ENCODE data around the gene CREB5.

DNA sequence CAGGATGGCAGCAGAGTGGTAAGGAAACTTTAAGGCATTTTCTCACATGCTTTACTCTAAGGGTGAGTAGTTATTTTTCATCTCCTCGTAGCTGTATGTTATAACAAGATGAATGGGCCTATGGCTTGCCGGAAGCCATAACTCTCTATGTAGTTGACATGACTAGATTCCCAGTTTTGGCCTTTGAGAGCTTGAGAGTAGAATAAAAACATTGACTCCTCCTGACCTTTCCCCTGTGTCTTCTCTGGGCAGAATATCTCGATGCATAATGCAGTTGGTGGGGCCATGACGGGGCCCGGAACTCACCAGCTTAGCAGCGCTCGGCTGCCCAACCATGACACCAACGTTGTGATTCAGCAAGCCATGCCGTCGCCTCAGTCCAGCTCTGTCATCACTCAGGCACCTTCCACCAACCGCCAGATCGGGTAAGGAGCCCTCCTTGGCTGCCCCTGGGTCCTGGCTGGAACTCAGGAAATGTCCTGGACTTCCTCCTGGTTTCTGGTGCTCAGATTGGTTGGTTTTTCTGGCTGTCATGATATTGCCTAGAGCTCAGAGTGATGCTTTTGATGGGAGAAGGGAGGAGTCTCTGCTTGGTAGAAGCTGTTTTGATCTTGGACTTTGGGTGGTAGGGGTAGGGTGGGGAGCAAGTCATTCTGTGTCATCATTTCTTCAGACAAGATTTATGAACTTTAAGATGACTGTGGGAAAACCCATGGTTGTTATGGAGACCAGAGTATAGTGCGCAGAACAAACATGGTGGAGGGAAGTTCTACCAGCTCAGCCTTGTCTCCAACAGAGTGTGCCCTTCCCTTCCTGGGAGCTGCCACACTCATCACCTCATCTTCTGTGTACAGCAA is 158.0 kb downstream of the CREB5 start:
- TF ChIP-seq, protein P1, sequence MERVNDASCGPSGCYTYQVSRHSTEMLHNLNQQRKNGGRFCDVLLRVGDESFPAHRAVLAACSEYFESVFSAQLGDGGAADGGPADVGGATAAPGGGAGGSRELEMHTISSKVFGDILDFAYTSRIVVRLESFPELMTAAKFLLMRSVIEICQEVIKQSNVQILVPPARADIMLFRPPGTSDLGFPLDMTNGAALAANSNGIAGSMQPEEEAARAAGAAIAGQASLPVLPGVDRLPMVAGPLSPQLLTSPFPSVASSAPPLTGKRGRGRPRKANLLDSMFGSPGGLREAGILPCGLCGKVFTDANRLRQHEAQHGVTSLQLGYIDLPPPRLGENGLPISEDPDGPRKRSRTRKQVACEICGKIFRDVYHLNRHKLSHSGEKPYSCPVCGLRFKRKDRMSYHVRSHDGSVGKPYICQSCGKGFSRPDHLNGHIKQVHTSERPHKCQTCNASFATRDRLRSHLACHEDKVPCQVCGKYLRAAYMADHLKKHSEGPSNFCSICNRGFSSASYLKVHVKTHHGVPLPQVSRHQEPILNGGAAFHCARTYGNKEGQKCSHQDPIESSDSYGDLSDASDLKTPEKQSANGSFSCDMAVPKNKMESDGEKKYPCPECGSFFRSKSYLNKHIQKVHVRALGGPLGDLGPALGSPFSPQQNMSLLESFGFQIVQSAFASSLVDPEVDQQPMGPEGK (CRISPR knock-in tag; IDR thresholded peaks at IDR 0.05; ENCODE audit: borderline replicate concordance), result no peak
- TF ChIP-seq, protein P2, sequence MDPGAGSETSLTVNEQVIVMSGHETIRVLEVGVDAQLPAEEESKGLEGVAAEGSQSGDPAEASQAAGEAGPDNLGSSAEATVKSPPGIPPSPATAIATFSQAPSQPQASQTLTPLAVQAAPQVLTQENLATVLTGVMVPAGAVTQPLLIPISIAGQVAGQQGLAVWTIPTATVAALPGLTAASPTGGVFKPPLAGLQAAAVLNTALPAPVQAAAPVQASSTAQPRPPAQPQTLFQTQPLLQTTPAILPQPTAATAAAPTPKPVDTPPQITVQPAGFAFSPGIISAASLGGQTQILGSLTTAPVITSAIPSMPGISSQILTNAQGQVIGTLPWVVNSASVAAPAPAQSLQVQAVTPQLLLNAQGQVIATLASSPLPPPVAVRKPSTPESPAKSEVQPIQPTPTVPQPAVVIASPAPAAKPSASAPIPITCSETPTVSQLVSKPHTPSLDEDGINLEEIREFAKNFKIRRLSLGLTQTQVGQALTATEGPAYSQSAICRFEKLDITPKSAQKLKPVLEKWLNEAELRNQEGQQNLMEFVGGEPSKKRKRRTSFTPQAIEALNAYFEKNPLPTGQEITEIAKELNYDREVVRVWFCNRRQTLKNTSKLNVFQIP (CRISPR knock-in tag; IDR thresholded peaks at IDR 0.05; ENCODE audit: borderline replicate concordance, low read depth), result no peak
- TF ChIP-seq ZNF565 (CRISPR knock-in tag; conservative IDR thresholded peaks at IDR 0.05; ENCODE audit: low read depth) (no peak), SNAI2 (CRISPR knock-in tag; IDR thresholded peaks at IDR 0.05) (no peak), PPARA (CRISPR knock-in tag; IDR thresholded peaks at IDR 0.05; ENCODE audit: borderline replicate concordance) (no peak), ARNTL (CRISPR knock-in tag; IDR thresholded peaks at IDR 0.05; ENCODE audit: borderline replicate concordance, low read depth) (no peak), ZNF70 (CRISPR knock-in tag; IDR thresholded peaks at IDR 0.05) (no peak), ZFP30 (CRISPR knock-in tag; IDR thresholded peaks at IDR 0.05) (no peak), OSR1 (CRISPR knock-in tag; IDR thresholded peaks at IDR 0.05) (no peak), ZNF8 (CRISPR knock-in tag; IDR thresholded peaks at IDR 0.05) (no peak), ISL1 (CRISPR knock-in tag; IDR thresholded peaks at IDR 0.05) (no peak), TOX (CRISPR knock-in tag; IDR thresholded peaks at IDR 0.05; ENCODE audit: borderline replicate concordance) (no peak), BACH2 (CRISPR knock-in tag; IDR thresholded peaks at IDR 0.05; ENCODE audit: borderline replicate concordance) (no peak)
- TF ChIP-seq, protein P3, sequence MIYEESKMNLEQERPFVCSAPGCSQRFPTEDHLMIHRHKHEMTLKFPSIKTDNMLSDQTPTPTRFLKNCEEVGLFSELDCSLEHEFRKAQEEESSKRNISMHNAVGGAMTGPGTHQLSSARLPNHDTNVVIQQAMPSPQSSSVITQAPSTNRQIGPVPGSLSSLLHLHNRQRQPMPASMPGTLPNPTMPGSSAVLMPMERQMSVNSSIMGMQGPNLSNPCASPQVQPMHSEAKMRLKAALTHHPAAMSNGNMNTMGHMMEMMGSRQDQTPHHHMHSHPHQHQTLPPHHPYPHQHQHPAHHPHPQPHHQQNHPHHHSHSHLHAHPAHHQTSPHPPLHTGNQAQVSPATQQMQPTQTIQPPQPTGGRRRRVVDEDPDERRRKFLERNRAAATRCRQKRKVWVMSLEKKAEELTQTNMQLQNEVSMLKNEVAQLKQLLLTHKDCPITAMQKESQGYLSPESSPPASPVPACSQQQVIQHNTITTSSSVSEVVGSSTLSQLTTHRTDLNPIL (CRISPR knock-in tag; IDR thresholded peaks at IDR 0.05; ENCODE audit: low read depth), result no peak

Measured in SK-N-SH treated with all-trans-retinoic acid at 6 μM for 48 hours (cell line).